CD14-positive monocyte (primary cell): ENCODE data around the gene STXBP6. TPM values are rescaled to one million over a fixed set of nuclear protein-coding genes. Genes with fewer than 3 reads are reported as not detected.

Experiments
- DNase-seq, 3 donors: peaks; one replicate each; pipeline ENCODE4 v3.0.0-alpha.2; 2011 to 2022
- H2AFZ ChIP-seq: 2 replicates; pipeline ENCODE4 v1.6.0; 2012; ENCODE audit warnings: mild to moderate bottlenecking, low read depth, low read length, inconsistent platforms; ENCODE audit not compliant: insufficient read depth, poor library complexity, severe bottlenecking
- H3K27ac ChIP-seq, 2 donors: 1 replicate in 1 of 2; 2 replicates in 1 of 2; pipeline ENCODE4 v1.5.1; 2012 to 2013; ENCODE audit warnings: low read length in 2 of 2, control low read depth in 1 of 2, inconsistent platforms in 1 of 2, low read depth in 1 of 2, mild to moderate bottlenecking in 1 of 2
- H3K27me3 ChIP-seq, 2 donors: one replicate each; pipeline versions ENCODE4 v1.6.0 to v1.6.1; 2011 to 2013; ENCODE audit warnings: low read length in 2 of 2; ENCODE audit not compliant: control insufficient read depth in 2 of 2, insufficient read depth in 2 of 2
- H3K36me3 ChIP-seq, 2 donors: replicated peaks in 1 of 2; 1 replicate in 1 of 2; 2 replicates in 1 of 2; pipeline versions ENCODE4 v1.5.1 to v1.6.1; 2012 to 2013; ENCODE audit warnings: low read length in 2 of 2, control low read depth in 1 of 2, inconsistent platforms in 1 of 2, mild to moderate bottlenecking in 1 of 2; ENCODE audit not compliant: insufficient read depth in 2 of 2, control insufficient read depth in 1 of 2
- H3K4me1 ChIP-seq, 2 donors: 1 replicate in 1 of 2; 2 replicates in 1 of 2; pipeline versions ENCODE4 v1.5.1 to v1.6.1; 2012 to 2013; ENCODE audit warnings: low read length in 2 of 2, control low read depth in 1 of 2, inconsistent platforms in 1 of 2, mild to moderate bottlenecking in 1 of 2, moderate library complexity in 1 of 2; ENCODE audit not compliant: insufficient read depth in 2 of 2, control insufficient read depth in 1 of 2
- H3K4me2 ChIP-seq: replicated peaks from 2 replicates; pipeline ENCODE3; 2012; ENCODE audit warnings: low read length, moderate library complexity, mild to moderate bottlenecking; ENCODE audit not compliant: poor library complexity, severe bottlenecking; ENCODE audit errors: extremely low read depth
- H3K4me3 ChIP-seq, 3 experiments: fragments of 200-600 bp in 1 of 3; sonication (generic) in 1 of 3; replicated peaks in 1 of 3; 1 replicate in 2 of 3; 2 replicates in 1 of 3; pipeline ENCODE4 v1.5.1; 2011 to 2013; ENCODE audit warnings: low read length in 3 of 3, mild to moderate bottlenecking in 3 of 3, control low read depth in 2 of 3, low read depth in 2 of 3, inconsistent platforms in 1 of 3, moderate library complexity in 1 of 3
- H3K79me2 ChIP-seq: 2 replicates; pipeline ENCODE4 v1.6.0; 2012; ENCODE audit warnings: mild to moderate bottlenecking, control low read depth, inconsistent platforms, low read length, moderate library complexity; ENCODE audit not compliant: insufficient read depth
- H3K9ac ChIP-seq: 2 replicates; pipeline ENCODE4 v1.6.0; 2017; ENCODE audit warnings: low read length, mild to moderate bottlenecking; ENCODE audit not compliant: insufficient read depth, poor library complexity, severe bottlenecking
- H3K9me3 ChIP-seq, 2 donors: replicated peaks in 1 of 2; 1 replicate in 1 of 2; 2 replicates in 1 of 2; pipeline versions ENCODE4 v1.5.1 to v1.6.1; 2012 to 2013; ENCODE audit warnings: low read length in 2 of 2, control low read depth in 1 of 2; ENCODE audit not compliant: control insufficient read depth in 1 of 2, insufficient read depth in 1 of 2
- H4K20me1 ChIP-seq: 2 replicates; pipeline ENCODE4 v1.6.0; 2012; ENCODE audit warnings: mild to moderate bottlenecking, low read length, control low read depth, moderate library complexity; ENCODE audit not compliant: insufficient read depth
- H3K27ac Mint-ChIP-seq, 7 donors: one replicate each; pipeline ENCODE4 v1.8.0; 2020; ENCODE audit warnings: mild to moderate bottlenecking in 7 of 7, mixed read lengths in 7 of 7, moderate library complexity in 6 of 7, inconsistent platforms in 2 of 7
- H3K27me3 Mint-ChIP-seq, 3 donors: one replicate each; pipeline ENCODE4 v1.8.0; 2021 to 2022; ENCODE audit warnings: low read depth in 3 of 3, mild to moderate bottlenecking in 3 of 3, mixed read lengths in 3 of 3, moderate library complexity in 3 of 3, inconsistent platforms in 1 of 3
- H3K36me3 Mint-ChIP-seq, 2 donors: one replicate each; pipeline ENCODE4 v1.8.0; 2020; ENCODE audit warnings: mixed read lengths in 2 of 2, inconsistent platforms in 1 of 2, mild to moderate bottlenecking in 1 of 2
- H3K4me1 Mint-ChIP-seq: one replicate; pipeline ENCODE4 v1.8.0; 2020; ENCODE audit warnings: mild to moderate bottlenecking, mixed read lengths
- H3K4me3 Mint-ChIP-seq, 2 donors: one replicate each; pipeline ENCODE4 v1.8.0; 2020; ENCODE audit warnings: mild to moderate bottlenecking in 2 of 2, mixed read lengths in 2 of 2, moderate library complexity in 1 of 2
- H3K9me3 Mint-ChIP-seq, 7 donors: one replicate each; pipeline ENCODE4 v1.8.0; 2020 to 2022; ENCODE audit warnings: mixed read lengths in 7 of 7, mild to moderate bottlenecking in 6 of 7, moderate library complexity in 6 of 7, inconsistent platforms in 2 of 7
- WGBS: methylation state at CpG from one replicate; pipeline ENCODE4 v1.1.5; 2013; ENCODE audit warnings: missing lambda C conversion rate; ENCODE audit not compliant: insufficient coverage; 5-methylcytosine and 5-hydroxymethylcytosine counted together
- intact Hi-C, 2 donors: fragments of 100-400 bp; cut with micrococcal nuclease; formaldehyde crosslinking; loops; one replicate each; pipeline versions ENCODE4 v1.15.0 to v1.15.1; 2023
- polyA plus RNA-seq, 3 donors: library from polyadenylated mRNA; depleted of rRNA in 1 of 3; unstranded in 2 of 3; stranded (reverse) in 1 of 3; fragments of 300-500 nt in 2 of 3; fragments of >200 nt in 1 of 3; fragmentation: Illumina TruSeq in 2 of 3; gene quantifications; 1 replicate in 2 of 3; 2 replicates in 1 of 3; pipeline ENCODE4 v1.2.3, GENCODE V29; 2012 to 2021
- TF ChIP-seq, protein P1 (sequence below): fragments of 200-600 bp; IDR thresholded peaks from one replicate; pipeline ENCODE4 v1.8.0; 2022; ENCODE audit warnings: antibody characterized with exemption, mild to moderate bottlenecking

STXBP6 gene
- polyA plus RNA-seq, 3 donors, result 0.05 to 0.25 (median 0.08) TPM

GRCh38 chr14:24924544-24924943, 125.4 kb downstream of the STXBP6 start:
- Mint-ChIP-seq H3K27me3 (peaks cover 2 to 4% (median 3%) of the 10 kb centered on the region in 3 donors), H3K9me3 (no peaks in the 10 kb centered on the region), H3K4me3 (no peak overlapping the region), H3K4me1 (no peaks in the 10 kb centered on the region), H3K27ac (no peak overlapping the region), H3K36me3 (no peaks in the 10 kb centered on the region)
- intact Hi-C loops, result no loop called here
- 83% methylated on average over 1 of the region's 3 CpGs for WGBS
- Histone ChIP-seq H3K79me2 (no peaks in the 10 kb centered on the region), H3K4me1 (no peaks in the 10 kb centered on the region), H2AFZ (no peak overlapping the region), H3K4me3 (no peak overlapping the region), H3K27ac (no peak overlapping the region), H3K27me3 (no peaks in the 10 kb centered on the region), H4K20me1 (no peaks in the 10 kb centered on the region), H3K9me3 (no peaks in the 10 kb centered on the region), H3K4me2 (no peak overlapping the region), H3K36me3 (no peaks in the 10 kb centered on the region), H3K9ac (no peak overlapping the region)
- TF ChIP-seq, protein P1, sequence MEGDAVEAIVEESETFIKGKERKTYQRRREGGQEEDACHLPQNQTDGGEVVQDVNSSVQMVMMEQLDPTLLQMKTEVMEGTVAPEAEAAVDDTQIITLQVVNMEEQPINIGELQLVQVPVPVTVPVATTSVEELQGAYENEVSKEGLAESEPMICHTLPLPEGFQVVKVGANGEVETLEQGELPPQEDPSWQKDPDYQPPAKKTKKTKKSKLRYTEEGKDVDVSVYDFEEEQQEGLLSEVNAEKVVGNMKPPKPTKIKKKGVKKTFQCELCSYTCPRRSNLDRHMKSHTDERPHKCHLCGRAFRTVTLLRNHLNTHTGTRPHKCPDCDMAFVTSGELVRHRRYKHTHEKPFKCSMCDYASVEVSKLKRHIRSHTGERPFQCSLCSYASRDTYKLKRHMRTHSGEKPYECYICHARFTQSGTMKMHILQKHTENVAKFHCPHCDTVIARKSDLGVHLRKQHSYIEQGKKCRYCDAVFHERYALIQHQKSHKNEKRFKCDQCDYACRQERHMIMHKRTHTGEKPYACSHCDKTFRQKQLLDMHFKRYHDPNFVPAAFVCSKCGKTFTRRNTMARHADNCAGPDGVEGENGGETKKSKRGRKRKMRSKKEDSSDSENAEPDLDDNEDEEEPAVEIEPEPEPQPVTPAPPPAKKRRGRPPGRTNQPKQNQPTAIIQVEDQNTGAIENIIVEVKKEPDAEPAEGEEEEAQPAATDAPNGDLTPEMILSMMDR, result no peak
- DNase-seq, result no peak

GRCh38 chr14:24921903-24922302, 128.0 kb downstream of the STXBP6 start:
- intact Hi-C loops, result no loop called here
- H3K79me2 ChIP-seq, result no peaks in the 10 kb centered on the region
- no peak overlapping the region for H3K27ac Mint-ChIP-seq
- H3K4me1 Mint-ChIP-seq, result no peaks in the 10 kb centered on the region
- H3K4me2 ChIP-seq, result no peak overlapping the region
- H3K4me3 ChIP-seq, result no peak overlapping the region
- H3K36me3 Mint-ChIP-seq, result no peaks in the 10 kb centered on the region
- TF ChIP-seq, protein P1, result no peak
- DNase-seq, result no peak
- no peaks in the 10 kb centered on the region for H3K9me3 Mint-ChIP-seq
- no peak overlapping the region for H3K27ac ChIP-seq
- no peaks in the 10 kb centered on the region for H3K9me3 ChIP-seq
- no peaks in the 10 kb centered on the region for H4K20me1 ChIP-seq
- H2AFZ ChIP-seq, result no peak overlapping the region
- H3K4me3 Mint-ChIP-seq, result no peak overlapping the region
- no peaks in the 10 kb centered on the region for H3K4me1 ChIP-seq
- H3K36me3 ChIP-seq, result no peaks in the 10 kb centered on the region
- WGBS, result 80% methylated on average over 1 of the region's 1 CpG
- no peaks in the 10 kb centered on the region for H3K27me3 ChIP-seq
- no peak overlapping the region for H3K9ac ChIP-seq
- H3K27me3 Mint-ChIP-seq, result peaks cover 2 to 4% (median 3%) of the 10 kb centered on the region in 3 donors
